Glutamatergic neuron (in vitro differentiated cells): Measurements from ENCODE around the gene CRTAC1. TPM values are rescaled to one million over a fixed set of nuclear protein-coding genes. Genes with fewer than 3 reads are reported as not detected.

Experiments used
- DNase-seq: peaks from one replicate; pipeline ENCODE4 v3.0.0; 2022
- H3K27ac Mint-ChIP-seq: one replicate; pipeline ENCODE4 v1.8.0; 2020; ENCODE audit warnings: mild to moderate bottlenecking, mixed read lengths, inconsistent platforms; ENCODE audit not compliant: unreplicated experiment
- H3K27me3 Mint-ChIP-seq: one replicate; pipeline ENCODE4 v1.8.0; 2020; ENCODE audit warnings: mild to moderate bottlenecking, moderate library complexity, mixed read lengths, inconsistent platforms; ENCODE audit not compliant: unreplicated experiment
- H3K36me3 Mint-ChIP-seq: one replicate; pipeline ENCODE4 v1.8.0; 2020; ENCODE audit warnings: mild to moderate bottlenecking, mixed read lengths, inconsistent platforms; ENCODE audit not compliant: unreplicated experiment
- H3K4me1 Mint-ChIP-seq: one replicate; pipeline ENCODE4 v1.8.0; 2020; ENCODE audit warnings: mild to moderate bottlenecking, low read depth, mixed read lengths, inconsistent platforms; ENCODE audit not compliant: unreplicated experiment
- H3K4me3 Mint-ChIP-seq: one replicate; pipeline ENCODE4 v1.8.0; 2020; ENCODE audit warnings: mild to moderate bottlenecking, mixed read lengths, inconsistent platforms; ENCODE audit not compliant: unreplicated experiment
- H3K9me3 Mint-ChIP-seq: one replicate; pipeline ENCODE4 v1.8.0; 2020; ENCODE audit warnings: mild to moderate bottlenecking, moderate library complexity, mixed read lengths, inconsistent platforms; ENCODE audit not compliant: unreplicated experiment
- total RNA-seq: library from RNA; stranded (reverse); fragmentation: NEBNext Ultra II Directional; extraction: Animal tissue kit (Norgen Biotek cat#: 25700); gene quantifications from one replicate; pipeline ENCODE4 v1.2.1, GENCODE V29; 2021; ENCODE audit not compliant: unreplicated experiment
- TF ChIP-seq, protein P1 (sequence below): fragments of 200-600 bp; sonication (generic); IDR thresholded peaks from one replicate; pipeline ENCODE4 v1.5.0; 2021; ENCODE audit not compliant: partially characterized antibody, unreplicated experiment

Gene CRTAC1
- total RNA-seq, 1 donor from 2014 or later, result 2.5 TPM

DNA sequence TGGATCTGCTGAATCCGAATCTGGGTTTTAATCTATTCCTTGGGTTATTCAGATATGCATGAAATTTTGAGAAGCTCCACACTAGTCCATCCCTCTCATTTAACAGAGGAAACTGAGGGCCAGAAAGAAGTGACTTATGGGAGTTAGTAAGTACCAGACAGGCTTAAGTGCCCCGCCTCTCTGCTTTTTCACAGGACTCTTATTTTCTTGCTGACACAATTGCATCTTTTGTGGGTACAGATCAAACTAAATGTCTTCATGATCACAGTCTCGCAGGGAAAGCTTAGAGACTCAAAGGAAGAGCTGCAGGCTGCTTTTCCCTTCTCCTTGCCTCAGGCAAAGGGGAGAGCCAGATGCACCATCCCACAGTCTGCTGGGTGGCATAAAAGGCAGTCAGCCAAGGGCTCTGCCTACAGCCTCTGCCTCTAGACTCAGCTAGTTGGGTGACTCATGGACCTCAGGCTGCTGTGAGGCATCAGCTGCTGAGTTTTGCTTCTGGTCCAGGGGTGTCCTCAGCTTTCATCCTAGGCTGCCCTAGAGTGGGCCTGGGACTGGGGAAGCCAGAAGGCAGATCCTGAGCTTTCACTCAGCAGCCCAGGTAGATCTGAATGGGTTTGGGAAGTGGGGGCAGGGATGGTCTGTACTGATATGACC is 169.2 kb downstream of the CRTAC1 start:
- no peak overlapping the region for H3K27ac Mint-ChIP-seq
- peaks cover 2% of the 10 kb centered on the region for H3K9me3 Mint-ChIP-seq
- TF ChIP-seq, protein P1, sequence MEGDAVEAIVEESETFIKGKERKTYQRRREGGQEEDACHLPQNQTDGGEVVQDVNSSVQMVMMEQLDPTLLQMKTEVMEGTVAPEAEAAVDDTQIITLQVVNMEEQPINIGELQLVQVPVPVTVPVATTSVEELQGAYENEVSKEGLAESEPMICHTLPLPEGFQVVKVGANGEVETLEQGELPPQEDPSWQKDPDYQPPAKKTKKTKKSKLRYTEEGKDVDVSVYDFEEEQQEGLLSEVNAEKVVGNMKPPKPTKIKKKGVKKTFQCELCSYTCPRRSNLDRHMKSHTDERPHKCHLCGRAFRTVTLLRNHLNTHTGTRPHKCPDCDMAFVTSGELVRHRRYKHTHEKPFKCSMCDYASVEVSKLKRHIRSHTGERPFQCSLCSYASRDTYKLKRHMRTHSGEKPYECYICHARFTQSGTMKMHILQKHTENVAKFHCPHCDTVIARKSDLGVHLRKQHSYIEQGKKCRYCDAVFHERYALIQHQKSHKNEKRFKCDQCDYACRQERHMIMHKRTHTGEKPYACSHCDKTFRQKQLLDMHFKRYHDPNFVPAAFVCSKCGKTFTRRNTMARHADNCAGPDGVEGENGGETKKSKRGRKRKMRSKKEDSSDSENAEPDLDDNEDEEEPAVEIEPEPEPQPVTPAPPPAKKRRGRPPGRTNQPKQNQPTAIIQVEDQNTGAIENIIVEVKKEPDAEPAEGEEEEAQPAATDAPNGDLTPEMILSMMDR, result no peak
- peaks cover 12% of the 10 kb centered on the region for H3K36me3 Mint-ChIP-seq
- peaks cover 2% of the 10 kb centered on the region for H3K27me3 Mint-ChIP-seq
- peaks cover 15% of the 10 kb centered on the region for H3K4me1 Mint-ChIP-seq
- H3K4me3 Mint-ChIP-seq, result no peak overlapping the region
- no peak for DNase-seq

- Mint-ChIP-seq H3K27ac (no peak overlapping the region), H3K4me3 (no peak overlapping the region), H3K4me1 (peaks cover 16% of the 10 kb centered on the region), H3K9me3 (peaks cover 4% of the 10 kb centered on the region), H3K27me3 (peaks cover 2% of the 10 kb centered on the region), H3K36me3 (peaks cover 5% of the 10 kb centered on the region)
- TF ChIP-seq, protein P1, result no peak
- DNase-seq, result no peak
Observed at GRCh38 chr10:97858001-97858439, 172.4 kb downstream of the CRTAC1 start.

DNA sequence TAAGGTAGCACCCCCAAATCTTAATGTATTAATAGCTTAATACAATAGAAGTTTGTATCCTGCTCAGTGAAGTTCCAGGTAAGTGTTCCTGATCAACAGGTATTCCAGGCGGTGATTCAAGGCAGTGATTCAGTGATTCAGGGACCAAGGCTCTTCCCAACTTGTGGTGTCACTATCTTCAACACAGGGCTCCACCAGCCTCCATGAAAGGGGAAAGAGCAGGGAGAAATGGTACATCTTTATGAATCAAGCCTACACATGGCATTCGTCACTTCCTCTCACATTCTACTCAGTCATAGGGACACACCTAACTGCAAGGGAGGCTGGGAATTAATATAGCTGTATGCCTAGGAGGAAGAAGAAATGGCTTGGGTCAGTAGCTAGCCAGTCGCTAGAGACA is 175.7 kb downstream of the CRTAC1 start:
- Mint-ChIP-seq H3K27me3 (peaks cover 22% of the 10 kb centered on the region), H3K27ac (no peak overlapping the region), H3K9me3 (peaks cover 14% of the 10 kb centered on the region), H3K36me3 (peaks cover 5% of the 10 kb centered on the region), H3K4me3 (no peak overlapping the region), H3K4me1 (peaks cover 33% of the 10 kb centered on the region)
- no peak for DNase-seq
- TF ChIP-seq, protein P1, result no peak

DNA sequence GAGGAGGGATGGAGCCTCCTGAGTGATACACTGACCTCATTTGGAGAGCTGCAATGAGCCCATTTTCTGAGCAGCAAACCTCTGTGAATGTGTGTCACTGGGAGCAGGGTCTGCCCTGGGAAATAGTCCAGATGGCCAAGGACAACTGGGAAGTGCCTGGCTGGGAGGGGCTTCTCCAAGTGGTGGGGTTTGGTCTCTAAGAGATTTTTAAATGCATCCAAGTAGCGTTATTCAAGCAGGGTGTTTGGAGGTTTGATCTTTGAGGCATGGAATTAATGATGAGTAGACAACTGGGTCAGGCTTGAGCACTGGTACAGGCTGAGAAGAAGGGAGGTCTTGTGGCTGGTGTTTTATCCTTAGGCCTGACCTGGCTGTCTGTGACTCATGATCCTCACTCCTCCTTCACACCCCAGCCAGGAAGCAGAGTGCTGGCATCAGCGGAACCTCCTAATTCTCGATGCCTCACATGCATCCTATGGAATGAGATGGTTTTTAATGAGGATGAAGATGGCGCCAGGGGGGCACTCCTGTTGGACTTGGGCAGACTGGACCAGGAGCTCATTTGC is 177.5 kb downstream of the CRTAC1 start:
- DNase-seq, result no peak
- peaks cover 29% of the 10 kb centered on the region for H3K4me1 Mint-ChIP-seq
- peaks cover 5% of the 10 kb centered on the region for H3K36me3 Mint-ChIP-seq
- peak overlapping the region; percentile 89 for H3K4me3 Mint-ChIP-seq
- TF ChIP-seq, protein P1, result no peak
- peaks cover 28% of the 10 kb centered on the region for H3K27me3 Mint-ChIP-seq
- peaks cover 19% of the 10 kb centered on the region for H3K9me3 Mint-ChIP-seq
- peak overlapping the region; percentile 77 for H3K27ac Mint-ChIP-seq

DNA sequence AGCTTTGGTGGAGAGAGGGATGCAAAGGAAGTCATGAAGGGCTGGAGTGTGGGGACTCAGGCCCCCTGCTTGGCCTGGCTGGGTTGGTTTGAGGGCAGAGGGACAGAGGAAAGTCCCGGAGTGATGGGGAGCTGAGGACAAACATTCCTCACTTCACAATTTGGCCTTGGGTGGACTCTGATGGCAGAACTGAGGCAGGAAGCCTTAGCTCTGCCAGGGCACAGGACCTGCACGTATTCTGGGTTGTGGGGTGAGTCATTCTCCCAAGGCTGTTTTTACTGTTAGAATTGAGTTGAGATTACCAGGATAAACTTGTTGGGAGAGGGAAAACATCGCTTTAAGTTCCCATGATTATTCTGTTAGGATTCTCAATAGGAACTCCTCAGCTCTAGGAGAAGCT is 178.1 kb downstream of the CRTAC1 start:
- Mint-ChIP-seq H3K9me3 (peaks cover 19% of the 10 kb centered on the region), H3K27me3 (peaks cover 26% of the 10 kb centered on the region), H3K27ac (peak overlapping the region; percentile 77), H3K4me1 (peaks cover 29% of the 10 kb centered on the region), H3K4me3 (peak overlapping the region; percentile 89), H3K36me3 (peaks cover 5% of the 10 kb centered on the region)
- TF ChIP-seq, protein P1, result no peak
- DNase-seq, result no peak
